A204.1 (cell line): ENCODE results near the gene SEC63.
A peak's percentile ranks its signal among the peaks of the same experiment; 100 is the strongest.
"Not testable (repeated sequence)": the region's sequence is repeated elsewhere in the genome, so short reads cannot be mapped to it uniquely, and the experiment has no call there.

Experiments used
- FAIRE-seq: peaks from 2 replicates; lab custom pipeline; 2012; peaks lifted over from hg19 to GRCh38; lab: Jason Lieb, UNC

SEC63 gene

DNA sequence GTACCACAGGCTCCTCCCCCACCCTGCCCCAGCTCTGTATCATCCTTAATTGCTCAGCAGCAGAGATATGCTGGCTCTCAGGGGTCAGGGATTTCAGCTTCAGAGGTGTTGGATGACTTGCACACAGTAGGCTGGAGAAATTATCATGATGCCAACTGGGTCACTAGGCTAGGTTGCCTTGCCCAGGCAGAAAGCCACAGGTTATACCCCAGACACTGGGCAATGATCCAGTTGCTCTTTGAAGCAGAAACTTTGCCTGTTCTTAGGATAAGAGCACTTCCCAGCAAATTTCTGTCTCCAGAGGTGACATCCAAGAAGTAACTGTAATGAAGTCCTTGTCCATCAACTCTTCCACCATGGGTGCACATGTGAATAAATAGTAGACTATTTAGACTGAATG lies 95.6 kb downstream of the SEC63 start:
- no peak for FAIRE-seq

DNA sequence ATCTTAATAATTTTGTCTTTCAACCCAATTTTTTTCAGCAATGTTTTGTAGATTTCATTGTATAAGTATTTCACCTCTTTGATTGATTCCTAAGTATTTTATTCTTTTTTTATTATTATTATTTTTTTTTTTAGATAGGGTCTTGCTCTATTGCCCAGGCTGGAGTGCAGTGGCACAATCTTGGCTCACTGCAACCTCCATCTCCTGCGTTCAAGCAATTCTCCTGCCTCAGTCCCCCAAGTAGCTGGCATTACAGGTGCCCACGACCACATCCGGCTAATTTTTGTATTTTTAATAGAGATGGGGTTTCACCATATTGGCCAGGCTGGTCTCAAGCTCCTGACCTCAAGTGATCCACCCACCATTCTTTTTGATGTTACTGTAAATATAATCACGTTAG lies 97.0 kb downstream of the SEC63 start:
- peak; percentile 16 for FAIRE-seq

DNA sequence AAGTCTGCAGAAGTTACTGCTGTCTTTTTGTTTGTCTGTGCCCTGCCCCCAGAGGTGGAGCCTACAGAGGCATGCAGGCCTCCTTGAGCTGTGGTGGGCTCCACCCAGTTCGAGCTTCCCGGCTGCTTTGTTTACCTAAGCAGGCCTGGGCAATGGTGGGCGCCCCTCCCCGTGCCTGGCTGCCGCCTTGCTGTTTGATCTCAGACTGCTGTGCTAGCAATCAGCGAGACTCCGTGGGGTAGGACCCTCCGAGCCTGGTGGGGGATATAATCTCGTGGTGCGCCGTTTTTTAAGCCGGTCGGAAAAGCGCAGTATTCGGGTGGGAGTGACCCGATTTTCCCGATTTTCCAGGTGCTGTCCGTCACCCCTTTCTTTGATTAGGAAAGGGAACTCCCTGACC lies 97.9 kb downstream of the SEC63 start:
- not testable (repeated sequence) for FAIRE-seq

DNA sequence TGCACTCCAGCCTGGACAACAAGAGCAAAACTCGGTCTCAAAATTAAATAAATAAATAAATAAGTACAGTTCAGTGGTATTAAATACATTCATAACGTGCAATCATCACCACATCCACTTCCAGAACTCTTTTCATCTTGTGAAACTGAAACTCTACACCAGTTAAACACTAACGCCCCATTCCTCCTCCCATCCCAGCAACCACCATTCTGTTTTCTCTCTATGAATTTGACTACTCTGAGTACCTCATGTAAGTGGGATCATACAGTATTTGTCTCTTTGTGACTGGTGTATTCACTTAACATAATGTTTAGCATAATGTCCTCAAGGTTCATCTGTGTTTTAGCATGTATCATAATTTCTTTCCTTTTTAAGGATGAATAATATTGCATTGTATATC lies 104.8 kb downstream of the SEC63 start:
- no peak for FAIRE-seq

DNA sequence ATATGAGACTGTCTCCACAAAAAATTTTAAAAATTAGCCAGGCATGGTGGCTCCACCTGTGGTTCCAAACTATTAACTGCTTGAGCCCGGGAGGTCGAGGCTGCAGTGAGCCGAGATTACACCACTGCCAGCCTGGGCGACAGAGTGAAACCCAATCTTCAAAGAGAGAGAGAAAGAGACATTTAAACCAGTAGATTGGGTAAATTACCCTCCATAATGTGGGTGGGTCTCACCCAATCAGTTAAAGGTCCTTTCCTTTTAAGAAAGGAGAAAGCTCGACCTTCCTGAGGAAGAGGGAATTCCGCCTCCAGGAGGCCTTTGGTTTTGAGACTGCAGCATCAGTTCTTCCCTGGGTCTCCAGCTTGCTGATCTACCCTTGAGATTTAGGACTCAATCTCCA lies 108.7 kb downstream of the SEC63 start:
- FAIRE-seq: no peak

DNA sequence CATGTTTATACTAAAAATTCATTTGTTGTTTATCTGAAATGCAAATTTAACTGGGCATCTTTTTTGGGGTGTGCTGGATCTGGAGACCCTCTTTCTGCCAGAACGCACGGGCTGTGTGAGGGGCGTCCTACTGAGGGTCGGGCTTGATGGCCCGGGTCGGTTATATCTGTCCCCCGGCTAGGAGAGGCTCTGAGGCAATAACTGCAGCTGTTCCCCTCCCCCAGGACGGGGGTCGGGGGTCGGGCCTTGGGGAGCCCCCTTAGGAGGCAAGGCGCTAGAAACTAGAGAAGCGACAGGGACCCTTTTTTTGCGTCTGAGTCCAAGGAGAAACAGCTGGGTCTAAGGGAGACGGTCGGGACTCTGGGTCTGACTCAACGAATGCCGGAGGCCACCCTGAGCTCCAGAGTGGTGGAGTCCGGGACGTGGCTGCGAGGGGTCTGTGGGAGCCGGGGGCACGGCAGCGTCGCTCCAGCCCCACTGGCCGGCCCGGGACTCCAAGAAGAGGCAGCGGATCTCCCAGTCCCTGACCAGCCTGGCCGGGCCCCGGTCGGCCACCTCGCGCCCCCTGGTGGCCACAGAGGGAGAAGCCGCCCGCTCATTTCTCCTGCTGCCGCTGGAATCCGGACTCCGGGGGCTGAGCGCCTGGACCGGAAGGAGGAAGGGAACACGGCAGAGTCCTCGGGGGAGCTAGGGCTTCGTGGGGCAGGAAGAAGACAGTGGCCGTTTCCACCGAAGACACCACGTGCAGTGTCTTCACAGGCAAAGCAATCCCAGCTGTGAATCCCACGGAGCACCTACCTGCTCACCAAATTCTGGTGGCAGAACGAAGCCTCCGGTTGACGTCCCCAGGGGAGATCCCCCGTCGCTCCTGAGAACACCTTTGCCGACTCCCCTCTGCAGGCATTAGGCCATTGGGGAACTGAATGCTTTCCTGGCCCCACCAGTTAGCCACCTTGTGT lies 109.9 kb downstream of the SEC63 start:
- no peak for FAIRE-seq

DNA sequence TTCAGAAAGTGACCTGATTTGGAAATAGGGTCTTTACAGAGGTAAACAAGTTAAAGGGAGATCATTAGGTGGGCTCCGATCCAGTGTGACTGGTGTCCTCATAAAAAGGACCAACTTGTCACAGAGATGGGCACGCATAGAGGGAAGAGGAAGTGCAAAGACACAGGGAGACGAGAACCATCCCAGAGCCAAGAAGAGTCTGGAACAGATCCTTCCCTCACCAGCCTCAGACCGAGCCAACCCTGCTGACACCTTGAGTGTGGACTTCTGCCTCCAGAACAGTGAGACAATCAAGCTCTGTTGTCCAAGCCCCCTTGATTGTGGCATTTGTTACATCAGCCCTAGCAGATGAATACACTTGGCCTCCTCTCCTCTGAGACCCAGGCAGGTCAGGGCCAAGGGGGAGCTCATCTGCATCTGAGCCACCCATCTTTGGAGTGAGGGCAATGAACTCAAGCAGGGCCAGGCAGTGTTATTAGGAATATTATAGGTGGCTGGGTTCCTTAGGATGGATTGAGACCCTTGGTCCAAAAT lies 111.7 kb downstream of the SEC63 start:
- no peak for FAIRE-seq

DNA sequence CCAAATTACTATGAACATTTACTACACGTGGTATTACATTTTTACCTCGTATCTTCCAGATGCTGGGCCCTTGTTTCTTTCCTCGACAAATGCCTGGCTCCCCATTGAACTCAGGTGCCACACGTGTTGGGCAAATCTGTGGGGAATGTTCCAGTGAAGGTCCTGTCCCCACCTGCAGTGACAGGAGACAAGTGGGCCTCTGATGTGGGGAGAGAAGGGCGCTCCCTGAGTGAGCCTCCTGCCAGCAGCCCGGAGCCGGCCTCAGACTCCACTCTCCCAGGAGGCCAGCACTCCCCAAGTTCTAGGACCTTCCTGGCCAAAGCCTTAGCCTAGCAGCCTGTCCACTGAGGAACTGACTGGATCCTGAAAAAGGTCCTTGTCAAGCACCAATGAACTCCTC lies 112.2 kb downstream of the SEC63 start:
- FAIRE-seq: no peak

DNA sequence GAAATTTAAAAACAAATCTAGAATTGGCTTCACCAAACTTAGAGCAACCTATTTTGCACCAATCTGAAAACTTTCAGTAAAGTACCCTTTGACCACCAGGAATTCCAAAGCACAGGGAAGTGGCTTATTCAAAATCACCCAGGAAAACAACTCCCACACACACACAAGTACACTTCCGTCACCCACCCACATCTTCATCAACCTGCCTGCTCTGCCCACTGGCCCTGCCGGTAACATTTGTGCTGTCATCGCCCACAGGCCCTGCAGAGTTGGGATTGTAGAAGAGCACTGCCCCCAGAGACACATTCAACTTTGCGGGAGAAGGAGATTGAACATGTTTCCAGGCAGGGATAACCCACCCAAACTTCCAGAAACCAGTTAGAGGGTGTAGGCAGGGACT lies 114.6 kb downstream of the SEC63 start:
- no peak for FAIRE-seq

DNA sequence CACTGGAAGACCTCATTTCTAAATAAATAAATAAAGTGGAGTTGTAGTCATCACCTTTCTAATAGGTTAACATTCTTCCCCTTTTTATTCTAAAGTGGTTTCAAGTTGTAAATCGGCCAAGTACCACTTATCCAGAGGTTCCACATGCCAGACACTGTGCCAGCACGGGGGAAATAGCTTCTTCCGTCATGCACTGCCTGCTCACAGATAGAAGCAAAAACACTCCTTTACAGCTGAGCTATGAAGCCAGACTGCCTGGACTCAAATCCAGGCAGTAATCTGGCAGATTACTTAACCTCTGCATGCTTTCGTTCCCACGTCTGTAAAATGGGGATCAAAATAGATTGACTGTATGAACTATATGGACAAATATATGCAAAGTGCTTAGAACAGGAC lies 116.7 kb downstream of the SEC63 start:
- FAIRE-seq: no peak

DNA sequence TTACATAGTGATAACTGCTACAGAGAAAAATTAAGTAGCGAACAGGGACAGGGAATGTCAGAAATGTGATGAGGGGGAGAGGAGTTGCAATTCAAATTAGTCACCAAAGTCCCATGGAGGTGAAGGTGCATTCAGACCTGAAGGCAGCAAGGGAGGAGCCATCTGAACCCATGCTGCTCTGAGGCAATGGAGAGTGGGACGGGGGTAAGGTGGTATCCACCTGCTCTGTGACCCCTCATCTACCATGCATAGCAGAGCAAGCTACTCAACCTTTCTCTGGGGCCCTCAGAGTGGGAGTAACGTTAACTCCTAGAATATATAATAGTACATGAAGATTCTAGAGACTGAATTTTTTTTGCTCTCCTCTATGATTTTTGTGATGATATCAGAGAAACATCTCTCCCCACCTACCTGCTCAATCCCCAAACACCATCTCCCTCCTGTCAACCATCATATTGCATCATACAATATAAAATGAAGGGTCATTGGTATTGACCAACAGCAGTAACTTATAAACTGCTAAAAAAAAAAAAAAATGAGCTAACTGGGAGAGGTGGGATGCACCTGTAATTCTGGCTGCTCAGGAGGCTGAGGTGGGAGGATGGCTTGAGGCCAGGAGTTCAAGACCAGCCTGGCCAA lies 117.3 kb downstream of the SEC63 start:
- no peak for FAIRE-seq

- FAIRE-seq: no peak
Observed at GRCh38 chr6:107833136-107833535, 124.9 kb downstream of the SEC63 start.

GRCh38 chr6:107832151-107833056 lies 125.6 kb downstream of the SEC63 start:
- no peak for FAIRE-seq

DNA sequence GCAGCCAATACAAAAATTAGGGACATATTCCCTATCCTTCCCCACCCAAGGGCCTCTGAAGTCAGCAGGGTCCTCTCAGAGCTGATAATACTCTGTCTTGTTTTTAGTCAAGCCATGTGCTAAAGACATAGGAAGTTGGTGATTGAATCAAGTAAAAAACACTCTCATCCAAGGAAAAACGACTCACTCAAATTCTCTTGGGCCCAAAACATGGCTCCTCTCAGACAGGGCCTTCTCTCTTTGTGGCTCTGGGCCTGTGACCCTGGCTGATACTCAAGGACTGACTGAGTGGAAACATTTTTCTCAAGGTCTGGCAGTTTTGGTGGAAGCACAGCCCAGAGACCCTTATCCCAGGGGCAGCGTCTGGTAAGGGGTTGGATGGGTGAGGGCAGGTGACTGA lies 127.9 kb downstream of the SEC63 start:
- FAIRE-seq: no peak

GRCh38 chr6:107827541-107827940 lies 130.5 kb downstream of the SEC63 start:
- no peak for FAIRE-seq

- no peak for FAIRE-seq
Observed at GRCh38 chr6:107823047-107823557, 134.9 kb downstream of the SEC63 start.

DNA sequence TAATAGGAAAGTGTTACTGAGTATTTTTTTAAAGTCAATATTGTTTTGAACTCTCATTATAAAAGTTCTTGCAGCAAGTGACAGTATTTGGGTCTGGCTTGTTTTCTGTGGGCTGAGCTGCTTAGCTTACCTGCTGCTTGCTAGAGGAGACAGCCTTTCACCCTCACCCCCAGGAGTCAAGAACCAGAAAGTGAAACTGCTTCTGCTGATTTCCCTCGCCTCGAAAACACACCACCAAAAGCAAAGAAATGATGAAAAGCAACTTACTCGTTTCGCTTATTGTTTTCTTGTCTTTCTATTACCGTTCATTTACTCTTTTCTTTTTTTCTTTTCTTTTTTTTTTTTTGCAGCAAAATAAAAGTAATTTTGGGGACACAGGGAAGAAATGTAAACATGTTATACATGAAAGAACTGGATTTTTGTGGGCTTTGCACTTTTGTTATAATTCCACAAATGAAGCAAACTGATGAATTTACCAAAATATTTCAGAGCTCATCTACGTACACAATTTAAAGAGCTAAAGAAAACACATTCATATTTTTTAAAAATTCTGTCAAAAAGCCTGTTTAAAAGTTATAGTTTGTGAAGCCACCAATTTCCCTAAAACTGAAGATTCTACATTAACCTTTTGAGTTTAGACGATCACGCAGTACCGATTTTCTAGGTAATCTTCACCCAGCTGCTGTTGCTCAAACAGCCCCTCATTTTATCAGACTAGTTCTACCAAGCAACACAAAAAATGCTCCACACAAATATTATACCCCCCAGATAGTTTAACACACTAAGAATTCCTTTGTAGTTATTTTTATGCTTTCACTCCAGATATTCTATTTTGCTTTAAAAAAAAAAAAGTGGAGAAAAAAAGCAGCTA lies 135.6 kb downstream of the SEC63 start:
- no peak for FAIRE-seq

DNA sequence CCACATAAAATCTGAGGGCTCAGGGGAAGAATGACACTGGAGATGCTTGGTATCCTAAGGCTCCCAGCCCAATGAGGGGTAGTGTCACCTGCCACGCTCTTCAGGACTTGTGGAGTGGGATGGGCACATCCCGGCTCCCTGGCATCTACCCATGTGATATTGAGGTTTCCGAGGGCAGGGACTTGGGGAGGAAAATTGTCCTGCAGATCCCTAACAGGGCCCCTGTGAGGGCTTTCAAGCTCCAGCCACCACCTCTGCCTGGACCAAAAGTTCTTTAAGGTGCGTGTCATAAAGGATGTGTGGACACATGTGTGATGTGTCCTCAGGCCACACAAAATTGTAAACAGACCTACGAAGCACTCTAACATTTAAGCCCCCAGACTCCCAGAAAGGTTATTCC lies 136.4 kb downstream of the SEC63 start:
- FAIRE-seq: no peak

- no peak for FAIRE-seq
Observed at GRCh38 chr6:107820338-107821261, 137.4 kb downstream of the SEC63 start.

DNA sequence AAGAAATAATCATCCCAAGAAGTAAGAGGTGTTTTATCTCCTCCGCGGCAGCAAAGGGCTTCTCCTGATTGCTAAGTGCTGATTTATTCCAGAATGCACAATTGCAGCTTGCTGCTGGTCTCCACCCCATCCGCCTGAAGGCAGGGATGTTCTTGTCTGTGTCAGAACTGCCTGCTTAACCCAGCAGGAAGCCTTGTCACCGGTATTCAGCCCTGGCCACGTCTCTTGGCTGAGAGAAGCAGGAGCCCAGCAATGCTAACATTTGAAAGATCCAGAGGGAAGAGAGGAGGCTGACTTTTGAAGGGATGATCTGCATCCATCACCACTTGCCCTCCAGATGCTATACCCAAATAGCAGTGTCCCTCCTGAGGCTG lies 138.1 kb downstream of the SEC63 start:
- FAIRE-seq: no peak
